ENCODE results near the gene YPEL3. TPM values are rescaled to one million over a fixed set of nuclear protein-coding genes. Genes with fewer than 3 reads are reported as not detected.

YPEL3 gene
- total RNA-seq, 4 donors from 2014 or later, result 138 to 197 (median 195) TPM

GRCh38 chr16:30094541-30095165 lies 1.4 kb downstream of the YPEL3 start:
- H3K36me3 ChIP-seq, result peaks cover 12% of the 10 kb centered on the region
- peaks cover 55% of the 10 kb centered on the region for H3K4me1 ChIP-seq
- no peaks in the 10 kb centered on the region for H3K27me3 ChIP-seq
- 76% methylated on average over 9 of the region's 11 CpGs for WGBS
- H3K27ac ChIP-seq, result peak overlapping the region; percentile 98
- TF ChIP-seq EP300 (IDR thresholded peaks at IDR 0.05), result no peak
- no peak for TF ChIP-seq POLR2A (IDR thresholded peaks at IDR 0.05)
- no peak for TF ChIP-seq POLR2AphosphoS5 (IDR thresholded peaks at IDR 0.05)
- no peak for TF ChIP-seq CTCF (IDR thresholded peaks at IDR 0.05)
- H3K4me3 ChIP-seq, result peak overlapping the region; percentile 85
- H3K9me3 ChIP-seq, result no peaks in the 10 kb centered on the region
- no peak for DNase-seq (ENCODE audit: low spot score in 2 of 2)

- TF ChIP-seq EP300 (IDR thresholded peaks at IDR 0.05) (no peak), POLR2AphosphoS5 (IDR thresholded peaks at IDR 0.05) (peak in 1 of 3 donors; percentile 45), POLR2A (IDR thresholded peaks at IDR 0.05) (no peak), CTCF (IDR thresholded peaks at IDR 0.05) (peak; percentile 33 to 64)
- Histone ChIP-seq H3K9me3 (no peaks in the 10 kb centered on the region), H3K4me1 (peaks cover 70% of the 10 kb centered on the region), H3K27me3 (no peaks in the 10 kb centered on the region), H3K27ac (peak overlapping the region; percentile 82), H3K36me3 (peaks cover 12% of the 10 kb centered on the region), H3K4me3 (peak overlapping the region; percentile 67)
- DNase-seq (ENCODE audit: low spot score in 2 of 2), result peak; percentile 88 to 90
- WGBS, result 15% methylated on average over 18 of the region's 22 CpGs
These were observed 3.5 kb downstream of the YPEL3 start for GRCh38 chr16:30092373-30093010.

GRCh38 chr16:30091474-30092372 lies 4.3 kb downstream of the YPEL3 start, which contains the start of gene TBX6:
TSS of gene TBX6 (minus strand) at chr16:30091924. CDS start at chr16:30091193, 731 bp downstream.
- DNase-seq (ENCODE audit: low spot score in 2 of 2), result peak; percentile 94 to 95
- Histone ChIP-seq H3K4me1 (peaks cover 68% of the 10 kb centered on the region), H3K36me3 (peaks cover 12% of the 10 kb centered on the region), H3K4me3 (peak within 1 kb of the TSS; percentile 67), H3K9me3 (no peaks in the 10 kb centered on the region), H3K27ac (peak within 1 kb of the TSS; percentile 82), H3K27me3 (no peaks in the 10 kb centered on the region)
- 3% methylated on average over 30 of the region's 76 CpGs for whole genome bisulfite sequencing
- no peak for TF ChIP-seq EP300 (IDR thresholded peaks at IDR 0.05)
- TF ChIP-seq POLR2A (IDR thresholded peaks at IDR 0.05), result no peak
- TF ChIP-seq POLR2AphosphoS5 (IDR thresholded peaks at IDR 0.05), result peak in 2 of 3 donors; percentile 59 to 93
- TF ChIP-seq CTCF (IDR thresholded peaks at IDR 0.05), result peak; percentile 67 to 81

- Histone ChIP-seq H3K27ac (peak overlapping the region; percentile 82), H3K27me3 (no peaks in the 10 kb centered on the region), H3K36me3 (peaks cover 20% of the 10 kb centered on the region), H3K4me3 (peak overlapping the region; percentile 67), H3K9me3 (no peaks in the 10 kb centered on the region), H3K4me1 (peaks cover 67% of the 10 kb centered on the region)
- 73% methylated on average over 14 of the region's 26 CpGs for WGBS
- no peak for TF ChIP-seq POLR2A (IDR thresholded peaks at IDR 0.05)
- no peak for TF ChIP-seq POLR2AphosphoS5 (IDR thresholded peaks at IDR 0.05)
- TF ChIP-seq EP300 (IDR thresholded peaks at IDR 0.05), result no peak
- TF ChIP-seq CTCF (IDR thresholded peaks at IDR 0.05), result no peak
- peak in 1 of 2 donors; percentile 72 for DNase-seq (ENCODE audit: low spot score in 2 of 2)
These were observed 5.2 kb downstream of the YPEL3 start for GRCh38 chr16:30090610-30091331.

Measured in suprapubic skin (tissue), 4 donors.